A549 (cell line): ENCODE results near the gene ATG13. TPM values are rescaled to one million over a fixed set of nuclear protein-coding genes. Genes with fewer than 3 reads are reported as not detected.

Experiments used
- ATAC-seq, 2 experiments: fragments of 200-7000 bp in 1 of 2; fragments of >200 bp in 1 of 2; cut with Nextera tagmentation in 1 of 2; cut with Tn5 transposase in 1 of 2; 3 replicates each; pipeline versions ENCODE4 v1.8.0 to v1.9.1; 2018 to 2020; ENCODE audit warnings: mild to moderate bottlenecking in 1 of 2, moderate library complexity in 1 of 2
- CTCF ChIA-PET: fragments of 300-600 bp; sonication (Branson Sonifier 250); formaldehyde crosslinking; extraction: SDS; loops from one replicate; lab custom pipeline; 2021; ENCODE audit warnings: antibody characterized with exemption, inconsistent platforms; lab: Yijun Ruan, JAX
- POLR2A ChIA-PET: fragments of 350-600 bp; formaldehyde crosslinking; extraction: SDS; loops from one replicate; lab custom pipeline; 2021; ENCODE audit warnings: antibody characterized with exemption, inconsistent platforms; lab: Yijun Ruan, JAX
- DNase-seq, 2 experiments: peaks; one replicate each; pipeline versions ENCODE4 v3.0.0 to v3.0.0-alpha.2; 2011 to 2016; ENCODE audit warnings: low read depth in 1 of 2, low spot score in 1 of 2
- FAIRE-seq: peaks from 2 replicates; lab custom pipeline; 2011; peaks lifted over from hg19 to GRCh38; lab: Jason Lieb, UNC
- H3K27ac ChIP-seq, 2 experiments: fragments of >200 bp; sonication (Bioruptor Twin); formaldehyde crosslinking; 3 replicates each; pipeline ENCODE4 v1.5.1; 2016 to 2017
- H3K4me1 ChIP-seq: fragments of >200 bp; sonication (Bioruptor Twin); formaldehyde crosslinking; 3 replicates; pipeline ENCODE4 v1.6.1; 2016
- H3K4me2 ChIP-seq: fragments of >200 bp; sonication (Bioruptor Twin); formaldehyde crosslinking; 3 replicates; pipeline ENCODE4 v1.6.1; 2016
- H3K4me3 ChIP-seq: fragments of >200 bp; sonication (Bioruptor Twin); formaldehyde crosslinking; 3 replicates; pipeline ENCODE4 v1.5.1; 2016
- H3K9me3 ChIP-seq: fragments of >200 bp; sonication (Bioruptor Twin); formaldehyde crosslinking; 3 replicates; pipeline ENCODE4 v1.6.1; 2016
- BHLHE40 ChIP-seq: IDR thresholded peaks from 2 replicates; pipeline ENCODE4 v1.6.1; 2012; ENCODE audit warnings: low read depth, low read length, inconsistent platforms
- CEBPB ChIP-seq, 2 experiments: fragments of >200 bp in 1 of 2; sonication (Bioruptor Twin) in 1 of 2; formaldehyde crosslinking in 1 of 2; IDR thresholded peaks; 2 replicates each; pipeline ENCODE4 v1.6.1; 2012 to 2016
- FOSL2 ChIP-seq, 2 experiments: fragments of 450-650 bp in 1 of 2; fragments of >200 bp in 1 of 2; sonication (Bioruptor Twin) in 1 of 2; formaldehyde crosslinking; IDR thresholded peaks; 2 replicates each; pipeline versions ENCODE4 v1.5.0 to v1.6.1; 2016 to 2020; ENCODE audit warnings: mild to moderate bottlenecking in 1 of 2, moderate library complexity in 1 of 2
- FOXS1 ChIP-seq: fragments of 250-450 bp; sonication (Bioruptor Pico); IDR thresholded peaks from 2 replicates; pipeline ENCODE4 v1.5.0; 2020; ENCODE audit warnings: mild to moderate bottlenecking, moderate library complexity
- GATA3 ChIP-seq: IDR thresholded peaks from 2 replicates; pipeline ENCODE4 v1.6.1; 2012; ENCODE audit warnings: borderline replicate concordance
- HOXB13 ChIP-seq: fragments of 250-450 bp; sonication (Bioruptor Pico); IDR thresholded peaks from 2 replicates; pipeline ENCODE4 v1.5.0; 2020; ENCODE audit warnings: low read depth, mild to moderate bottlenecking, moderate library complexity
- JUN ChIP-seq, 2 experiments: fragments of >200 bp; sonication (Bioruptor Twin); formaldehyde crosslinking; IDR thresholded peaks; 2 replicates in 1 of 2; 3 replicates in 1 of 2; pipeline ENCODE4 v1.6.1; 2016 to 2017
- KDM5A ChIP-seq: fragments of 200-600 bp; sonication (generic); IDR thresholded peaks from 2 replicates; pipeline ENCODE4 v1.6.1; 2016; ENCODE audit warnings: antibody characterized with exemption, mild to moderate bottlenecking
- MAFK ChIP-seq: fragments of 450-650 bp; IDR thresholded peaks from 2 replicates; pipeline ENCODE4 v1.6.1; 2014; ENCODE audit not compliant: partially characterized antibody
- PHF8 ChIP-seq: fragments of 200-600 bp; sonication (generic); IDR thresholded peaks from 2 replicates; pipeline ENCODE4 v1.6.1; 2016; ENCODE audit warnings: low read depth, mild to moderate bottlenecking, antibody characterized with exemption, moderate library complexity, borderline replicate concordance
- POLR2A ChIP-seq: IDR thresholded peaks from 2 replicates; pipeline ENCODE4 v1.6.1; 2012; ENCODE audit warnings: mild to moderate bottlenecking, low read length
- RFX5 ChIP-seq: fragments of 450-650 bp; IDR thresholded peaks from 2 replicates; pipeline ENCODE4 v1.7.1; 2014; ENCODE audit warnings: antibody characterized with exemption, mild to moderate bottlenecking, moderate library complexity
- SMC3 ChIP-seq: fragments of >200 bp; sonication (Bioruptor Twin); formaldehyde crosslinking; IDR thresholded peaks from 3 replicates; pipeline ENCODE4 v1.6.1; 2018; ENCODE audit warnings: inconsistent platforms
- TFCP2L1 ChIP-seq: fragments of 250-450 bp; sonication (Bioruptor Pico); IDR thresholded peaks from 2 replicates; pipeline ENCODE4 v1.5.0; 2021; ENCODE audit warnings: mild to moderate bottlenecking
- TP53 ChIP-seq: fragments of 250-450 bp; sonication (Bioruptor Pico); IDR thresholded peaks from 2 replicates; pipeline ENCODE4 v1.5.0; 2021; ENCODE audit warnings: mild to moderate bottlenecking, moderate library complexity
- ZC3H11A ChIP-seq: fragments of 450-650 bp; IDR thresholded peaks from 2 replicates; pipeline ENCODE4 v1.6.1; 2014; ENCODE audit warnings: antibody characterized with exemption, mild to moderate bottlenecking
- WGBS: methylation state at CpG from one replicate; pipeline ENCODE4 v1.1.6; 2017; ENCODE audit errors: missing lambda C conversion rate; 5-methylcytosine and 5-hydroxymethylcytosine counted together
- polyA plus RNA-seq, 4 experiments: library from polyadenylated mRNA; depleted of rRNA in 3 of 4; stranded (reverse); fragments of >200 nt; fragmentation: RNase III in 1 of 4; extraction: RNeasy Plus Mini Kit Qiagen cat#74134 plus additional on column Dnase treatment in 1 of 4; gene quantifications; 2 replicates in 3 of 4; 3 replicates in 1 of 4; pipeline ENCODE4 v1.2.3, GENCODE V29; 2011 to 2017
- TF ChIP-seq, protein P1 (sequence below): IDR thresholded peaks from 2 replicates; pipeline ENCODE4 v1.6.1; 2012
- TF ChIP-seq, protein P2 (sequence below): fragments of 250-450 bp; sonication (Bioruptor Pico); IDR thresholded peaks from 2 replicates; pipeline ENCODE4 v1.5.0; 2021; ENCODE audit warnings: mild to moderate bottlenecking, moderate library complexity, borderline replicate concordance
- TF ChIP-seq, protein P3 (sequence below): IDR thresholded peaks from 2 replicates; pipeline ENCODE4 v1.6.1; 2012
- TF ChIP-seq, protein P4 (sequence below): IDR thresholded peaks from 2 replicates; pipeline ENCODE4 v1.6.1; 2012; ENCODE audit warnings: low read depth, borderline replicate concordance

The ATG13 gene
- polyA plus RNA-seq, 2 of the 4 experiments (the other 2 are of a cell fraction), result 39.5 to 58.6 TPM

DNA sequence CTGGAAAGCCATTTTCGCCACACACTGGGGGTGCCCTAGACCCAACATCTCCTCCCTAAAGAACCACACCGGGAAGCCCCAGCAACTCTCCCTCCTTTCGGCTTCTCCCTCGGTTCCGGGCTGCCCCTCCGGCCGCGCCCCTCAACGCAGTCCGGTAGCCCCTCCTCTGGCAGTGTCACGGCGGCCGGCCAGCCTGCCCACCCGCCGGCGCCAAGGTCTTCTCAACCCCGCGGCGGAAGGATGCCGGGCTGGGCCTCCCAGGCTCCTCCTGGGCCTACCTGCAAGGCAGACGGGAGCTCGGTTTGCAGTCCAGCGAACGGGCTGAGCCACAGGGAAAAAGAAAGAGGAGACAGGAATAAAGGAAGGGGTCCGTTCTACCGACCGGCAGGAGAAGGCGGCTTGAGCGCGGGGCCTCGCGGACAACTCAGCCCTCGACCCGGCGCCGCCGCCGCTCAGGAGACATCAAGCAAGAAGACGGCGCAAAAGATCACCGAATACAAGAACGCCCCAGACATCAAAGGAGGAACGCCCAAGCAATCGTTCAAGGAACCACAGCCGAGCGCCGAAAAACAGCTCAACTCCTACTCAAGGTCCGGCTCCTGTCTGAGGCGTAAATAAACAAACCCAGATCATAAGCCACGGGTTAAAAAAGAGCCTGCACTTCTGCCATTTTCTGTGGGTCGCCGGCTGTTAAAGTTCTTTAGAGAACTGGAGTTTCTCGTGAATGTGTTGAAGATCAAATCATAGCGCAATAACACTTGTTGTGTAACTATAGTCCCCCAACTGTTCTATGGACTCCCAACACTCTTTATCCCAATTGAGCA, 23.6 kb upstream of the ATG13 start, which contains the start of gene AMBRA1:
TSS of gene AMBRA1 (minus strand) at position 474 of the 824 bp plus-strand sequence. CDS start 45,643 bp downstream, outside the sequence.
- peaks cover 25% of the 10 kb centered on the region for H3K4me1 ChIP-seq
- no peaks in the 10 kb centered on the region for H3K9me3 ChIP-seq
- H3K4me3 ChIP-seq, result peak within 1 kb of the TSS; percentile 75
- FAIRE-seq (no peak), DNase-seq (peak; percentile 60 to 93), ATAC-seq (peak; percentile 87 to 90)
- TF ChIP-seq MAFK (no peak), TP53 (no peak), GATA3 (0 out of 2 replicates have a peak, but pooled peaks have one; percentile 13), PHF8 (peak; percentile 94), KDM5A (peak; percentile 64; the same call in 1 of the 2 replicates), FOXS1 (no peak), ZC3H11A (no peak), SMC3 (no peak; the same call in 2 of the 3 replicates), BHLHE40 (no peak), TFCP2L1 (CRISPR knock-in tag) (no peak), RFX5 (0 out of 2 replicates have a peak, but pooled peaks have one; percentile 5), POLR2A (peak; percentile 57), CEBPB (IDR thresholded peaks at IDR 0.05) (peak in 1 of 2 experiments; percentile 48; a peak in 1 of 4 replicates), JUN (IDR thresholded peaks at IDR 0.05) (peak; percentile 57 to 82; a peak in 2 of 5 replicates)
- TF ChIP-seq, protein P1, sequence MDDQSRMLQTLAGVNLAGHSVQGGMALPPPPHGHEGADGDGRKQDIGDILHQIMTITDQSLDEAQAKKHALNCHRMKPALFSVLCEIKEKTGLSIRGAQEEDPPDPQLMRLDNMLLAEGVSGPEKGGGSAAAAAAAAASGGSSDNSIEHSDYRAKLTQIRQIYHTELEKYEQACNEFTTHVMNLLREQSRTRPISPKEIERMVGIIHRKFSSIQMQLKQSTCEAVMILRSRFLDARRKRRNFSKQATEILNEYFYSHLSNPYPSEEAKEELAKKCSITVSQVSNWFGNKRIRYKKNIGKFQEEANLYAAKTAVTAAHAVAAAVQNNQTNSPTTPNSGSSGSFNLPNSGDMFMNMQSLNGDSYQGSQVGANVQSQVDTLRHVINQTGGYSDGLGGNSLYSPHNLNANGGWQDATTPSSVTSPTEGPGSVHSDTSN, result no peak; the same call in 1 of the 2 replicates
- TF ChIP-seq, protein P2, sequence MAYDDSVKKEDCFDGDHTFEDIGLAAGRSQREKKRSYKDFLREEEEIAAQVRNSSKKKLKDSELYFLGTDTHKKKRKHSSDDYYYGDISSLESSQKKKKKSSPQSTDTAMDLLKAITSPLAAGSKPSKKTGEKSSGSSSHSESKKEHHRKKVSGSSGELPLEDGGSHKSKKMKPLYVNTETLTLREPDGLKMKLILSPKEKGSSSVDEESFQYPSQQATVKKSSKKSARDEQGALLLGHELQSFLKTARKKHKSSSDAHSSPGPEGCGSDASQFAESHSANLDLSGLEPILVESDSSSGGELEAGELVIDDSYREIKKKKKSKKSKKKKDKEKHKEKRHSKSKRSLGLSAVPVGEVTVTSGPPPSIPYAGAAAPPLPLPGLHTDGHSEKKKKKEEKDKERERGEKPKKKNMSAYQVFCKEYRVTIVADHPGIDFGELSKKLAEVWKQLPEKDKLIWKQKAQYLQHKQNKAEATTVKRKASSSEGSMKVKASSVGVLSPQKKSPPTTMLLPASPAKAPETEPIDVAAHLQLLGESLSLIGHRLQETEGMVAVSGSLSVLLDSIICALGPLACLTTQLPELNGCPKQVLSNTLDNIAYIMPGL (CRISPR knock-in tag), result peak; percentile 11; the same call in 1 of the 2 replicates
- TF ChIP-seq, protein P3, sequence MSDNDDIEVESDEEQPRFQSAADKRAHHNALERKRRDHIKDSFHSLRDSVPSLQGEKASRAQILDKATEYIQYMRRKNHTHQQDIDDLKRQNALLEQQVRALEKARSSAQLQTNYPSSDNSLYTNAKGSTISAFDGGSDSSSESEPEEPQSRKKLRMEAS, result peak; percentile 44
- H3K27ac ChIP-seq, result peak within 1 kb of the TSS; percentile 83 to 91
- peak within 1 kb of the TSS; percentile 79 for H3K4me2 ChIP-seq
- POLR2A ChIA-PET, result interaction anchor here (0.6 to 1.6 kb wide), 9 partner anchors 14 to 107 kb away, joined by 3 to 10 read pairs (median 3); partner anchors contain the start of genes ARHGAP1 and ZNF408
- WGBS, result 2% methylated on average over 41 of the region's 54 CpGs
- CTCF ChIA-PET, result interaction anchor here (0.7 to 1.3 kb wide), 7 partner anchors 13 to 65 kb away, joined by 3 to 7 read pairs (median 3); partner anchors contain the start of genes ATG13 and HARBI1

DNA sequence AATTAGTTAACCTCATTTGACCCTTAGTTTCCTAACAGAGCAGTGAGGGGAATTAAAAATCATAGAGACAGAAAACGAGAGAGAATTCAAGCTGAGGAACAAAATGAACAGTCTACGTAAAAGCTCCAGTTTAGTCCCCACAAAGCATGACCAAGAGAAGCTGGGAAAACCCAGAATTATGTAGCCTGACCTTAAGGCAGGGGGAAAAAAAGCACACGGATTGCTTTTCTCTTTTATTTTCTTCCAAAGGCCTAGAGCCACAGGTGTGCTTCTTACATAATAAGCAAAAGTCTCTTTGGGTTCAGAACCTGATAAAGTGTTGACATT, 23.0 kb upstream of the ATG13 start:
- Histone ChIP-seq H3K4me1 (peaks cover 19% of the 10 kb centered on the region), H3K4me3 (peak overlapping the region; percentile 75), H3K9me3 (no peaks in the 10 kb centered on the region), H3K27ac (peak overlapping the region; percentile 83 to 91), H3K4me2 (peak overlapping the region; percentile 79)
- ChIA-PET CTCF (interaction anchor here (0.8 to 1.3 kb wide), 5 partner anchors 12 to 65 kb away, joined by 3 to 7 read pairs (median 3); partner anchors contain the start of genes ATG13 and HARBI1), POLR2A (interaction anchor here (0.6 to 1.6 kb wide), 7 partner anchors 14 to 106 kb away, joined by 3 to 10 read pairs (median 3); partner anchors contain the start of genes ARHGAP1 and ZNF408)
- FAIRE-seq, result no peak
- WGBS, result 31% methylated on average over 3 of the region's 3 CpGs
- ATAC-seq, result no peak; a peak in 1 of 6 replicates
- DNase-seq, result no peak
- TF ChIP-seq, protein P4, sequence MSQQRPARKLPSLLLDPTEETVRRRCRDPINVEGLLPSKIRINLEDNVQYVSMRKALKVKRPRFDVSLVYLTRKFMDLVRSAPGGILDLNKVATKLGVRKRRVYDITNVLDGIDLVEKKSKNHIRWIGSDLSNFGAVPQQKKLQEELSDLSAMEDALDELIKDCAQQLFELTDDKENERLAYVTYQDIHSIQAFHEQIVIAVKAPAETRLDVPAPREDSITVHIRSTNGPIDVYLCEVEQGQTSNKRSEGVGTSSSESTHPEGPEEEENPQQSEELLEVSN, result 0 out of 2 replicates have a peak, but pooled peaks have one; percentile 4
- TF ChIP-seq, protein P1, result no peak
- TF ChIP-seq FOSL2 (IDR thresholded peaks at IDR 0.05) (no peak), FOSL2 (CRISPR knock-in tag; IDR thresholded peaks at IDR 0.05) (no peak), HOXB13 (CRISPR knock-in tag) (no peak)
